Erythroblast (primary cell): ENCODE measurements around the gene OVOL2.

Experiments used
- GATA1 ChIP-seq: IDR thresholded peaks from 2 replicates; pipeline ENCODE4 v1.6.1; 2011; ENCODE audit warnings: low read depth, mild to moderate bottlenecking, control low read depth, low read length, moderate library complexity
- POLR2A ChIP-seq: IDR thresholded peaks from 2 replicates; pipeline ENCODE4 v1.6.1; 2011; ENCODE audit warnings: mild to moderate bottlenecking, low read length

DNA sequence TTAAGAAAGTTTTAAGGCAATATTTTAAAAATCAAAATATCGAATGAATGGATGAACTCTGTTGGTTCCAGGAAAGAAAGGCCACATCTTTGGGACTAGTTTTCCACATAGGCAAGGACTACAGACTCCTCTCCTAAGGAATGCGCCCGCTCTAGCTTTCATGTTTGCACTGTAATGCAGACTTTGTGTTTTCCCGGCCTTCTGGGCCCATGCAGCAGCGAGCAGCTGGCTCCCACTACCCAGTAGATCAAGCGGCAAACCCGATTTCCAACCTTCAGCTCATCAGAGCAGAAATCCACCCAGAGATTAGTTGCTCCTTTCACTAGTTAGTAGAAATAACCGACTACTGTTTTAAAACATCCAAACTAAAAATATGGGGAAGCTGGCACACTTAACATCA, 27.7 kb downstream of the OVOL2 start:
- TF ChIP-seq POLR2A = no peak
- no peak for TF ChIP-seq GATA1
